T47D (cell line): ENCODE data around the gene MGMT.

Experiments
- DNase-seq, 2 experiments: peaks; one replicate each; pipeline versions ENCODE4 v3.0.0 to v3.0.0-alpha.2; 2011 to 2012; ENCODE audit warnings: low read depth in 1 of 2, low spot score in 1 of 2
- JUND ChIP-seq: IDR thresholded peaks from 2 replicates; pipeline ENCODE4 v1.6.1; 2012; ENCODE audit warnings: low read depth
- in situ Hi-C: cut with HindIII; loops from 2 replicates; pipeline ENCODE4 v1.10.0; 2016; ENCODE audit warnings: low sequenced_read_pairs, low pct_unique_long_range_greater_than_20kb

MGMT gene

DNA sequence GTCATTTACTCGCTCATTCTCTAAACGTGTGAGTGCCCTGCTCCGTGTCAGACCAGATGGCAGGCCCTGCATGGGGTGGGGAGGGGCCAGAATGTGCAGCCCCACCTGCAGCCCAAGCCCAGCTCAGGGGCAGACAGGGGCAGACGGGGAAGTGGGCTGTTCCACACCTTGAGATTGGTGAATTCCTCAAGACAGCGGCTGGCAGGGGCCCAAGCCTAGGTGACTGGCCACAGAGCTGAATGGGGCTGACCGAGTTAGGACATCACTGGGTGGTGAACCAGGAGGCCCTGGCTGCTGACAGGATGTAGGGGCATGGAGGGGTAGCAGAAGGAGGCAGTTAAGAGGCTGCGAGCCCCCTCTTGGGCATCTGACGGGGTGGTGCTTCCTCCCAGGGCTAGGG is 79.1 kb downstream of the MGMT start:
- DNase-seq = no peak
- in situ Hi-C loops = no loop called here
- TF ChIP-seq JUND = no peak

DNA sequence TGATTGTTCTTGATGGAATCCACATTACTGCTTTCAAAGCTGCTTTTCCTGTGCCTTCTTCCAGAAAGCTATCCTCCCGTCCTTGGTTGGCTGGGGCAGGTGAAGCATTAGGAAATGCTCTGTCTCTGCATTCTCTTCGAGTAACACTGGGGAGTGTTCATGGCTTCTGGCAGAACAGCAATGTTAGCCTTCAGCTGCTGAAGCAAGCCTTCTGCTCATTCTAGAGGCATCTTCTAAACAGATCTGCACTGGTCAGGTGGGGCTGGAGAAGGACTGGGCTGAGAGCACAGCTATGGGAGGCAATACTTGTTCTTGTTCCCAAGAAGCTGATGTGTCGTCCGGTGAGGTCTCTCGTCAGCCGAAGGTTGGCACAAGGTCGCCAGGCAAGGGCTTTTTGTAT is 80.6 kb downstream of the MGMT start:
- in situ Hi-C loops = no loop called here
- TF ChIP-seq JUND = no peak
- DNase-seq = no peak

DNA sequence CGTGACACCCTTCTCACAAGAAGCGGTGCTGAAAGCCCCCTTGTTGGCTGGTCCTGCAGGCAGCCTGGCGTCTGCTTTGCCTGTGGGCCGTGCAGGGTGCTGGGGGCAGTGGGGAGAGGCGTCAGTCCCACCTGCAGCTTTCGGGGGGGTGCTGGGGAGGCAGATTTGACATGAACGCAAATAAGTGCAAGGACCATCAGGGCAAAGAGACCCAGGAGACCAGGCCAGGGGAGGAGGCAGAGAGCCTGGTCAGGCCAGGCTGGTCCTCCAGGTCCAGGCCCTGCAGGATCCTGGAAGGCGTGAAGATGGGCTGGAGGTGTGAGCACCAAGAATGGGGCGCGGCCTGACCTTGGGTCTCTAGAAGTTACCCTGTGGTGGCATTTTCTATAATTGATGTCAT is 81.6 kb downstream of the MGMT start:
- in situ Hi-C loops = no loop called here
- no peak for DNase-seq
- TF ChIP-seq JUND = no peak

DNA sequence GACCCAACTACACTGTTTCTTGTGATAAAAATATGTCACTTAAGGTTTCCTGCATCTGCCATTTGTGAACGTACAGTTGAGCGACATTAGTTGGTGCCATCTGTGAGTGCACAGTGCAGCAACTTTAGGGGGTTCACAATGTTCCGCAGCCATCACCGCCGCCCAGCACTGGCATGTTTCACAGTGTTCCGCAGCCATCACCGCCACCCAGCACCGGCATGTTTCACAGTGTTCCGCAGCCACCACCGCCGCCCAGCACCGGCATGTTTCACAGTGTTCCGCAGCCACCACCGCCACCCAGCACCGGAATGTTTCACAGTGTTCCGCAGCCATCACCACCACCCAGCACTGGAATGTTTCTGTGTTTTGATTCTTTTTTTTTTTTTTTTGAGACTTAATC is 83.0 kb downstream of the MGMT start:
- in situ Hi-C loops = no loop called here
- no peak for TF ChIP-seq JUND

DNA sequence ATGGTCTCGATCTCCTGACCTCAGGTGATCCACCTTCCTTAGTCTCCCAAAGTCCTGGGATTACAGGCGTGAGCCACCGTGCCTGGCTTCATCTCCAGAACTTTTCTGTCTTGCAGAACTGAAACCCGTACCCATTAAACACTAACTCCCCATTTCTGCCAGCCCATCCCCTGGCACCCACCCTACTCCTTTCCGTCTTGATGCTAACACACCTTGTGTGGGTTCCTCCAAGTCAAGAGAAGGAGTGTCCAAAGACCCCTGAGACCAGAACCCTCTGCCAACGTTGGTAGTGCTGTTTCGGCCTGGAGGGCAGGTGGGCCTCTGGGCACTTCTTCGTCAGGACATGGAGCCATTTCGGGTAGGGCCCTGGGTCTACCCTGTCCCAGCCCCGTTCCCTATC is 83.6 kb downstream of the MGMT start:
- TF ChIP-seq JUND = no peak
- in situ Hi-C loops = no loop called here
- DNase-seq = no peak

More for the DNA sequence above, 83.0 kb downstream of the MGMT start:
- DNase-seq = no peak

DNA sequence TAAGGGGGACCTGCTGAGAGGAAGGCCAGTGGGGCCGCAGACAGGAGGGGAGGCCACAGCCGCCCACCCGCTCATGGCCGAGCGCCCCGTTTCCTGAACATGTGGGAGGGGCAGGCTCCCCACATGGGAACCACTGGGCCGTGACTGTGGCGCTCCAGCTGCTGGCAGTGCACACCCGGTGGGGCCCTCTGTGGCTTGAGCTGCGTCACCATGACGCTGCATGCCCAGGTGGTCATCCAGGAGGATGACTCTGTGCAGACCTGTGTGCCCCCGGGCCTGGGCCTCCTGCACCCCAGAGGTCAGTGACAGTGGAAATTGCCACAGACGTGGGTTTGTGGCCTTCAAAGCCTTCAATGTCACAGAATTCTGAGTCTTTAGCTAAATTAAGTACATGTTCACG is 85.1 kb downstream of the MGMT start:
- no peak for DNase-seq
- in situ Hi-C loops = no loop called here
- no peak for TF ChIP-seq JUND

DNA sequence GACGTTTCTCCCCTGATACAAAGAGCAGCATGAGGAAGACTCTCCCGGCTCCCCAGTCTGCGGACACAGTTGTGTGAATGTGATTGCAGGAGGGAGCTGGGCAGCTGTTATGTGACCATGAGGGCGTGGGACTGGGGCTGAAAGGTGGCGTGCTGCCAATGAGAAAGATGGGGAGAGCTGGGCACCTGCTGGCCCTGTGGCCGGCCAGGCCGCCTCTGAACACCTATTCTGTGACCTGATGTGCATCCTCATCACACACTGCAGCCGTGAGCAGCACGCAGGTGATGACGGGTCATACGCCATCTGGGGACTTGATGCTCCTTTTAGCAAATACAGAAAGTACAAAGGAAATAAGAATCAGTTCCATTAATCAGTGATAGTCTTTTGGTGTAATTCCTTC is 86.9 kb downstream of the MGMT start:
- DNase-seq = no peak
- no peak for TF ChIP-seq JUND
- in situ Hi-C loops = no loop called here

DNA sequence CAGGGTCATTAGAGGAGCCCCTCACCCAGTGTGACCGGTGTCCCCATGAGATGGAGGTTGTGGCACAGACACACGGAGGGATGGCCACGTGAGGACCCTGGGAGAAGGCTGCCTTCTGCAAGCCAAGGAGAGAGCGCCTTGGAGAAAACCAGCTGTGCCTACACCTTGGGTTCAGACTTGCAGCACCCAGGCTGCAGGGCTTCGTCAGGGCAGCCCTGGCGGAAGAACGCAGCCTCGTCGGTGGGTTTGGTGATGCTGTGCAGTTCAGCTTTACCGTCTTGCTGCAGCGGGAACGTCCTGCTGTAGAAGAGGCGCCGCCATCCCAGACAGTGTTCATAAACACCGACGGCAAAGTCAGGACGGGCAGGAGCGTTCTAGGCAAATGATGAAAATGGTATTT is 89.3 kb downstream of the MGMT start:
- DNase-seq = no peak
- no peak for TF ChIP-seq JUND
- in situ Hi-C loops = no loop called here

DNA sequence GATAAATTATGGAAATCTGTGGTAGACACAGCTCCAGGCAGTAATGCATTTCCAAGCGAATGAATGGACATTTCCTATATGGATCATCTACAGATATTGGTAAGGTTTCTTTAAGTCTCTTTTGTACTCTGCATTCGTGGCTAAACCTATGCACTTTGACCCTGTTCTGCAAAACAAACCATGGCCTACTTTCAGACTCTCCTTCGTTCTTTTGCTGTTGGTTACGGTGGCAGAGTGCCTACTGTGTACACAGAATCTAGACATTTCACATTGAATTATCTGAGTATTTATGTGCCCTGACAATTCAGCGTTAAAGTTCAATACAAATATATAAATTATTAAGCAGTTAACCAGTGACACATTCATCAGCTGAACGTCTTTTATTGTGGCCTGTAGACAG is 93.3 kb downstream of the MGMT start:
- DNase-seq = no peak
- in situ Hi-C loops = no loop called here
- no peak for TF ChIP-seq JUND

DNA sequence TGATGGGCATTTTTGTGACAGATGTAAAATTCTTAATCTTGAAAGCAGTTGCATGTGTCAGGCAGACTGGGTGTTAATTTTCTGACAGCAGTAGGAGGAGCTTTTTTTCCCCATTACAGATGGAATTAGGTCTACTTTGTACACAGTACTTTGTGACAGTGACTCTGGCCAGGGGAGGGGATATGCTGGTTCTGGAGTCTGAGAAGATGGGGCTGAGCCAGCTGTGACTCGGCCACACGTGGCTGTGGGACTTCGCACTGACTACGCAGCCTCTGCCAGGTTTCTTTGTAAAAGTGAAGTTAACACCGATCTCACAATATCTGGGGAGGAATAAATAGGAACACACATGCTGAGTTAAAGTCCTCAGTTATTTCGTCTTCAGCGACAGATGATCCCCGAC is 95.4 kb downstream of the MGMT start:
- DNase-seq = no peak
- in situ Hi-C loops = no loop called here
- no peak for TF ChIP-seq JUND

DNA sequence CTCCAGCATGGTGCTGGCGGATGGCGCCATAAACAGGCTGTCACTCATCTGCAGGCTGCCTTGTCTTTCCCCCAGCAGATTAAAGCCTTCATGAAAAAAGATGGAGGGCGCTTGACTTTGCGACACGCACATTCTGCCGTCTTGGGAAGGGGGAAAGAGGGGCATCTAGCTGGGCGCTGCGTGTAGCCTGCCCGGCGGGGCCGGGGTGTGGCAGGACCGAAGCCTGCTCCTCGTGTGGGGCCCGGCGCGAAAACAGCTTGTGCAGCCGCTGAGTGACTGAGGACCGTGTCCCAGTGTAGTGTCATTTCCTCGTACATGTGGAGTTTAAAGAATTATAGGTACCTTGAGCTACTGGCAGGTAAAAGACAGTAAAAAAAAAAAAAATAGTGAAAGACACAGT is 97.9 kb downstream of the MGMT start:
- DNase-seq = no peak
- in situ Hi-C loops = no loop called here

DNA sequence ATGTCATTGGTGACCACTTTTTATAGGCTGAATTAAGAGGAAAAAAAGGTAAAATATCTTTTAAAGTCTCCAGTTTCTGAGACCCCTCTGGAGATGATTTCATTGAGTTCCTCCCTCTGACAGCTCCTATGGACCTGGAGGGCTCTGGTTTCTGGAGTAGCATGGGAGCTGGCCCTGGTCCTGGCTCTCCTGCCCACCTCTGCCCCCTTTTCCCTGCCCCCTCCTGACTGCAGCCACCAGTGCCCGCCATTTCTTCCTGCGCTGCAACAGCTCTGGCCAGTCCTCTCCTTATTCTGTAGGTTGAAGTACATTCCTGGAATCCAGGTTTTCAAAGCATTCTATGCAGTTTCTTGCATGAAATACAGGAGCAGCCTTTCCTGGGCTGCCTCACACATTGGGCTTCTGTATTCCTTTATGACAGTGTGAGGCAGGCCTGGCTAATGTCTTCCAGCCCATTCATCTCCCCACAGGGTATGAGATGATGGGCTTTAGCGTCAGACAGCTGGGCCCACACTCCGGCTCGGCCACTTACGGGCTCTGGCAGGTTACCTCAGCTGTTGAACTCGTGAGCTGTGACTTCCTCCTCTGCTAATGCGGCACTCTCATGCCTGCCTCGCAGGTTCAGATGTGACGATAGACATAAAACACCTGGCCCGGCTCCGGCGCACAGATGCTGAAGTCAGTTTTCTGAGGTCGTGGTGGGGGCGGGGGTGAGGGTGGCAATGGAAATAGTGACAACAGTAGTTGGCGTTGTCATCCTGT is 101.7 kb downstream of the MGMT start:
- DNase-seq = no peak
- no peak for TF ChIP-seq JUND
- in situ Hi-C loops = no loop called here

More for the DNA sequence above, 97.9 kb downstream of the MGMT start:
- TF ChIP-seq JUND = no peak

DNA sequence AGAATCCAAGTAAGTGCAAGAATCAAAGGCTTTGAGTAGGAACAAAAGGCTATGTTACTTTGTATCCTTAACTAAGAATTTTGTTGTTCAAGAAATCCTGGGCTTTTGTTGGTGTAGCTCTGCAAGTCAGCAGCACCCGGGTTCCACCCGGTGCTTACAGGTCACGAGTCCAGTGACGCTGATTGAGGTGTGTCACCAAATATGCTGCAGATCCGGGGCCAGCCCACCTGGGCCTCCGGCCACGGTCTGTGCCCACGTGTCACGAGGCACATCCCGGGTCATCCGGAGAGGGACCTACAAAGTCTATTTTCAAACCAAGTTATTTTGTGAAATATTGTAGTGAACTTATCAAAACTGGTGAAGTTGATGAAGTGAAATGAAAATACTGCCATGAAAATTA is 103.1 kb downstream of the MGMT start:
- TF ChIP-seq JUND = no peak
- in situ Hi-C loops = no loop called here

DNA sequence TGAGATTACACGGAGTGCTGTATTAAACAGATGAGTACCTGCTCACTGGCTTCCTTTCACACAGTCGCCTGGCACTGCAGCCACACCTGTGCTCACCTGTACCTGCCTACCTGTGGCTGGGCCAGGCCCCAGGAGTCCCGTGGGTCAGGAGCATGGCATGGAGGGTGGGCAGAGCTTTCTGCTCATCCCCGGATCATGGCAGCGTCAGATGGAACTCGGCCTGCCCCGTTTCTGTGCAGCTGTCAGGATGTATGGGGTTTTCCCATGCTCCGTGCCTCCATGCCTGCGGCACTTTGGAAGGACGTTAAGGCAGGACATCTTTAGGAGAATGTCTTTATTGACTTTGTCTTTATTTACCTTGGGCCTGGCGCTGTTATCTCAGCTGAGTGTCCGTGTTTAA is 112.2 kb downstream of the MGMT start:
- DNase-seq = no peak
- in situ Hi-C loops = no loop called here
- no peak for TF ChIP-seq JUND

More for the DNA sequence above, 103.1 kb downstream of the MGMT start:
- no peak for DNase-seq

DNA sequence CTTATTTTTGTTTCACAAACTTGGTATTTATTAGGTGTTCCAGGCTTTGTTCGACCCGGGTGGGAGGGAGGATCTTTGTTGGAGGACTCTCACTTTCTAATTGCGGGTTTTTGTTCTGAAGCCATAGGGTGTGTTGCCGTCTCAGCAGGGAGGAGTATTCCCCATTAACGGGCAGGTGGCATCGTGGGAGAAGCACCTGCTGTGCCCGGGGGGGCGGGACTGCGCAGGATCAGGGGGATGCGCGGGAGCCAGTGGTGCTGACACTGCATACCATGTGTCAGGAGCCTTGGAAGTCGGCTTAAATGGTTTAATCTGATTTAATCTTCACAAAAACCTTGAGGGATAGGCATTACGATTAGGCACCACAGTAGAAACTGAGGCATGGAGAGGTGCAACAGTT is 113.0 kb downstream of the MGMT start:
- no peak for TF ChIP-seq JUND
- no peak for DNase-seq
- in situ Hi-C loops = no loop called here
